C4-2B (cell line): Measurements from ENCODE around the gene UBXN7.

ENCODE experiments used
- CTCF ChIP-seq: fragments of 450-650 bp; conservative IDR thresholded peaks from 2 replicates; pipeline ENCODE4 v1.5.1; 2017; ENCODE audit warnings: mild to moderate bottlenecking
- ZFX ChIP-seq: fragments of 450-650 bp; IDR thresholded peaks from 2 replicates; pipeline ENCODE4 v1.6.1; 2017

- TF ChIP-seq CTCF (no peak), ZFX (no peak)
These were observed 66.5 kb downstream of the UBXN7 start for GRCh38 chr3:196365736-196366135.
